K562 (cell line): Measurements from ENCODE around the gene LIN7A. TPM values are rescaled to one million over a fixed set of nuclear protein-coding genes. Genes with fewer than 3 reads are reported as not detected.

ENCODE experiments used
- ATAC-seq: fragments of 200-7000 bp; cut with Tn5 transposase; 3 replicates; pipeline ENCODE4 v1.9.1; 2020; ENCODE audit warnings: moderate library complexity
- BruUV-seq: library from RNA; stranded (reverse); fragments of 400-500 nt; replicated peaks from 2 replicates; lab custom pipeline; 2021; lab: Mats Ljungman, UMichigan
- CTCF ChIA-PET: fragments of 300-600 bp; formaldehyde crosslinking; extraction: SDS; loops from one replicate; lab custom pipeline; 2021; ENCODE audit warnings: low intra/inter-chr PET ratio; lab: Yijun Ruan, JAX
- POLR2A ChIA-PET: fragments of 300-600, 350-650 bp; sonication (Branson Sonifier 250); formaldehyde crosslinking; extraction: SDS; loops from one replicate; lab custom pipeline; 2021; ENCODE audit warnings: antibody characterized with exemption, inconsistent platforms; lab: Yijun Ruan, JAX
- DNase-seq, 4 experiments: peaks; one replicate each; pipeline versions ENCODE4 v3.0.0 to v3.0.0-alpha.2; 2011 to 2018; ENCODE audit warnings: low spot score in 3 of 4, mixed read lengths in 3 of 4; ENCODE audit errors: extremely low read depth in 1 of 4
- FAIRE-seq: peaks from 2 replicates; lab custom pipeline; 2011; peaks lifted over from hg19 to GRCh38; lab: Jason Lieb, UNC
- H2AFZ ChIP-seq: 2 replicates; pipeline ENCODE4 v1.6.0; 2011; ENCODE audit warnings: low read depth, low read length, control low read depth, inconsistent platforms
- H3K27ac ChIP-seq: fragments of 200-600 bp; 3 replicates; pipeline ENCODE4 v1.8.0; 2011; ENCODE audit warnings: low read depth, mild to moderate bottlenecking, control low read depth, inconsistent platforms, low read length, moderate library complexity, mixed read lengths; ENCODE audit errors: extremely low read depth
- H3K27me3 ChIP-seq, 2 experiments: fragments of 300-600 bp in 1 of 2; 2 replicates in 1 of 2; 3 replicates in 1 of 2; pipeline versions ENCODE4 v1.6.0 to v1.8.0; 2011; ENCODE audit warnings: inconsistent platforms in 2 of 2, low read length in 2 of 2, mild to moderate bottlenecking in 1 of 2, mixed read lengths in 1 of 2, moderate library complexity in 1 of 2; ENCODE audit not compliant: control insufficient read depth in 2 of 2, insufficient read depth in 2 of 2
- H3K36me3 ChIP-seq: fragments of 300-600 bp; 3 replicates; pipeline ENCODE4 v1.8.0; 2011; ENCODE audit warnings: mild to moderate bottlenecking, low read length, inconsistent platforms; ENCODE audit not compliant: control insufficient read depth, insufficient read depth
- H3K4me1 ChIP-seq, 2 experiments: fragments of 200-600 bp in 1 of 2; replicated peaks in 1 of 2; 2 replicates in 1 of 2; 3 replicates in 1 of 2; pipeline versions ENCODE4 v1.5.1 to v1.8.0; 2011; ENCODE audit warnings: inconsistent platforms in 2 of 2, low read length in 2 of 2, mild to moderate bottlenecking in 1 of 2, mixed read lengths in 1 of 2, moderate library complexity in 1 of 2; ENCODE audit not compliant: control insufficient read depth in 2 of 2, insufficient read depth in 2 of 2
- H3K4me2 ChIP-seq: 2 replicates; pipeline ENCODE4 v1.6.1; 2011; ENCODE audit warnings: low read length, control low read depth, inconsistent platforms, mixed read lengths; ENCODE audit not compliant: insufficient read depth
- H3K4me3 ChIP-seq: fragments of 200-600 bp; sonication (generic), shearing (Covaris generic); 2 replicates; pipeline ENCODE4 v1.5.1; 2016; ENCODE audit warnings: control low read depth, inconsistent platforms
- H3K79me2 ChIP-seq: fragments of 200-600 bp; 3 replicates; pipeline ENCODE4 v1.8.0; 2011; ENCODE audit warnings: low read length, inconsistent platforms; ENCODE audit not compliant: control insufficient read depth, insufficient read depth
- H3K9ac ChIP-seq, 2 experiments: 2 replicates each; pipeline versions ENCODE4 v1.6.0 to v1.6.1; 2011; ENCODE audit warnings: low read depth in 2 of 2, low read length in 2 of 2, control low read depth in 1 of 2, inconsistent platforms in 1 of 2, mild to moderate bottlenecking in 1 of 2, mixed read lengths in 1 of 2; ENCODE audit not compliant: insufficient read depth in 1 of 2
- H3K9me1 ChIP-seq: one replicate; pipeline ENCODE4 v1.6.0; 2011; ENCODE audit warnings: inconsistent platforms, mild to moderate bottlenecking, low read length, moderate library complexity; ENCODE audit not compliant: control insufficient read depth, insufficient read depth
- H3K9me3 ChIP-seq: replicated peaks from 2 replicates; pipeline ENCODE4 v1.5.1; 2011; ENCODE audit warnings: low read depth, low read length, inconsistent platforms; ENCODE audit not compliant: control insufficient read depth, insufficient read depth
- H4K20me1 ChIP-seq: replicated peaks from 2 replicates; pipeline ENCODE4 v1.6.1; 2011; ENCODE audit warnings: low read length, inconsistent platforms, mixed read lengths; ENCODE audit not compliant: control insufficient read depth, insufficient read depth
- BCL6 ChIP-seq: fragments of 250-450 bp; sonication (Bioruptor Pico); IDR thresholded peaks from 2 replicates; pipeline ENCODE4 v1.4.0; 2020
- CCNT2 ChIP-seq: IDR thresholded peaks from 2 replicates; pipeline ENCODE4 v1.6.1; 2011; ENCODE audit warnings: borderline replicate concordance, low read depth, mild to moderate bottlenecking, moderate library complexity, mixed read lengths, low read length; ENCODE audit not compliant: insufficient read length; ENCODE audit errors: extremely low read depth
- CXXC5 ChIP-seq: fragments of 250-450 bp; sonication (Bioruptor Pico); IDR thresholded peaks from 2 replicates; pipeline ENCODE4 v1.8.0; 2022; ENCODE audit warnings: inconsistent platforms, mild to moderate bottlenecking, moderate library complexity
- PRMT5 ChIP-seq: sonication (generic); formaldehyde crosslinking; IDR thresholded peaks from 2 replicates; pipeline ENCODE4 v1.5.0; 2020; ENCODE audit warnings: missing genetic modification reagents
- RBM39 ChIP-seq: fragments of 200-400 bp; formaldehyde crosslinking; optimal IDR thresholded peaks from 2 replicates; pipeline ENCODE3; 2018; ENCODE audit warnings: low read depth, low read length
- in situ Hi-C: fragments of 300-500 bp; cut with MboI; formaldehyde crosslinking; loops from 4 replicates; pipeline ENCODE4 v1.15.0; 2018; ENCODE audit warnings: inconsistent platforms, mixed read lengths
- intact Hi-C: fragments of 100-400 bp; cut with micrococcal nuclease; formaldehyde crosslinking; loops from 2 replicates; pipeline ENCODE4 v1.14.2; 2022
- polyA plus RNA-seq, 8 experiments: library from polyadenylated mRNA; depleted of rRNA in 4 of 8; stranded (reverse) in 5 of 8; unstranded in 3 of 8; fragments of >200 nt; fragmentation: Nextera tagmentation in 2 of 8; fragmentation: Illumina TruSeq in 1 of 8; extraction: Ambion mirVana in 2 of 8; extraction: Trizol in 1 of 8; gene quantifications; 2 replicates each; pipeline versions ENCODE4 v1.2.1 to v1.2.3, GENCODE V29; 2011 to 2014; ENCODE audit warnings: inconsistent platforms in 1 of 8, missing spikeins in 1 of 8
- total RNA-seq, 7 experiments: library from RNA; depleted of rRNA in 6 of 7; stranded (reverse); fragments of >200 nt in 6 of 7; fragmentation: Illumina TruSeq in 2 of 7; extraction: Trizol in 2 of 7; gene quantifications; 2 replicates each; pipeline versions ENCODE4 v1.2.1 to v1.2.3, GENCODE V29; 2011 to 2021; ENCODE audit warnings: low replicate concordance in 1 of 7
- TF ChIP-seq, protein P1 (sequence below): sonication (generic); formaldehyde crosslinking; IDR thresholded peaks from 2 replicates; pipeline ENCODE4 v1.8.1; 2023; ENCODE audit warnings: missing genetic modification reagents, mild to moderate bottlenecking, borderline replicate concordance

The LIN7A gene
- total and polyA plus RNA-seq, 9 of the 15 experiments (the other 6 are each of a cell fraction or from before 2014, with no cell fraction given): not detected

- no peak for DNase-seq
- Histone ChIP-seq H3K4me1 (no peaks in the 10 kb centered on the region), H4K20me1 (no peaks in the 10 kb centered on the region), H3K36me3 (no peaks in the 10 kb centered on the region), H3K9me3 (no peaks in the 10 kb centered on the region), H3K4me3 (no peak overlapping the region), H3K27ac (no peak overlapping the region), H3K9ac (no peak overlapping the region), H3K27me3 (no peaks in the 10 kb centered on the region), H3K79me2 (no peaks in the 10 kb centered on the region), H3K4me2 (no peak overlapping the region), H2AFZ (no peak overlapping the region), H3K9me1 (no peaks in the 10 kb centered on the region)
- ChIA-PET POLR2A (interaction anchor here (0.6 kb wide), 1 partner anchor 511 kb away, joined by 3 read pairs; no protein-coding TSS in a partner anchor), CTCF (no interaction called here)
- intact Hi-C loops (no loop called here), in situ Hi-C loops (no loop called here)
- TF ChIP-seq RBM39 (no peak), BCL6 (CRISPR knock-in tag) (no peak), CCNT2 (no peak), CXXC5 (CRISPR knock-in tag) (no peak), PRMT5 (CRISPR knock-in tag) (no peak)
- TF ChIP-seq, protein P1, sequence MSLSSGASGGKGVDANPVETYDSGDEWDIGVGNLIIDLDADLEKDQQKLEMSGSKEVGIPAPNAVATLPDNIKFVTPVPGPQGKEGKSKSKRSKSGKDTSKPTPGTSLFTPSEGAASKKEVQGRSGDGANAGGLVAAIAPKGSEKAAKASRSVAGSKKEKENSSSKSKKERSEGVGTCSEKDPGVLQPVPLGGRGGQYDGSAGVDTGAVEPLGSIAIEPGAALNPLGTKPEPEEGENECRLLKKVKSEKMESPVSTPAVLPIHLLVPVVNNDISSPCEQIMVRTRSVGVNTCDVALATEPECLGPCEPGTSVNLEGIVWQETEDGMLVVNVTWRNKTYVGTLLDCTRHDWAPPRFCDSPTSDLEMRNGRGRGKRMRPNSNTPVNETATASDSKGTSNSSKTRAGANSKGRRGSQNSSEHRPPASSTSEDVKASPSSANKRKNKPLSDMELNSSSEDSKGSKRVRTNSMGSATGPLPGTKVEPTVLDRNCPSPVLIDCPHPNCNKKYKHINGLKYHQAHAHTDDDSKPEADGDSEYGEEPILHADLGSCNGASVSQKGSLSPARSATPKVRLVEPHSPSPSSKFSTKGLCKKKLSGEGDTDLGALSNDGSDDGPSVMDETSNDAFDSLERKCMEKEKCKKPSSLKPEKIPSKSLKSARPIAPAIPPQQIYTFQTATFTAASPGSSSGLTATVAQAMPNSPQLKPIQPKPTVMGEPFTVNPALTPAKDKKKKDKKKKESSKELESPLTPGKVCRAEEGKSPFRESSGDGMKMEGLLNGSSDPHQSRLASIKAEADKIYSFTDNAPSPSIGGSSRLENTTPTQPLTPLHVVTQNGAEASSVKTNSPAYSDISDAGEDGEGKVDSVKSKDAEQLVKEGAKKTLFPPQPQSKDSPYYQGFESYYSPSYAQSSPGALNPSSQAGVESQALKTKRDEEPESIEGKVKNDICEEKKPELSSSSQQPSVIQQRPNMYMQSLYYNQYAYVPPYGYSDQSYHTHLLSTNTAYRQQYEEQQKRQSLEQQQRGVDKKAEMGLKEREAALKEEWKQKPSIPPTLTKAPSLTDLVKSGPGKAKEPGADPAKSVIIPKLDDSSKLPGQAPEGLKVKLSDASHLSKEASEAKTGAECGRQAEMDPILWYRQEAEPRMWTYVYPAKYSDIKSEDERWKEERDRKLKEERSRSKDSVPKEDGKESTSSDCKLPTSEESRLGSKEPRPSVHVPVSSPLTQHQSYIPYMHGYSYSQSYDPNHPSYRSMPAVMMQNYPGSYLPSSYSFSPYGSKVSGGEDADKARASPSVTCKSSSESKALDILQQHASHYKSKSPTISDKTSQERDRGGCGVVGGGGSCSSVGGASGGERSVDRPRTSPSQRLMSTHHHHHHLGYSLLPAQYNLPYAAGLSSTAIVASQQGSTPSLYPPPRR (CRISPR knock-in tag): no peak
- FAIRE-seq: no peak
- no peak for ATAC-seq
- BruUV-seq: no TSS peak
These were observed 30.6 kb upstream of the LIN7A start for GRCh38 chr12:80968326-80968725.
